ENCODE data around the gene GTF2A1L.
A peak's percentile ranks its signal among the peaks of the same experiment; 100 is the strongest.
"Not testable (repeated sequence)": the region's sequence is repeated elsewhere in the genome, so short reads cannot be mapped to it uniquely, and the experiment has no call there.

Gene GTF2A1L

GRCh38 chr2:48619526-48619925 is 1.9 kb downstream of the GTF2A1L start:
- H3K36me3 ChIP-seq (replicated peaks; ENCODE audit: low read depth, low read length) = no peaks in the 10 kb centered on the region
- H3K4me3 ChIP-seq (ENCODE audit: low read length) = no peak overlapping the region
- H2AFZ ChIP-seq (ENCODE audit: low read depth, low read length) = no peak overlapping the region
- H3K4me2 ChIP-seq (ENCODE audit: low read length) = no peak overlapping the region
- TF ChIP-seq EZH2phosphoT487 (IDR thresholded peaks at IDR 0.05; ENCODE audit: low read depth) (no peak), CTCF (IDR thresholded peaks at IDR 0.05; ENCODE audit: low read depth, low read length) (no peak)
- no peaks in the 10 kb centered on the region for H3K4me1 ChIP-seq (ENCODE audit: low read length)
- H3K79me2 ChIP-seq (ENCODE audit: low read length) = no peaks in the 10 kb centered on the region
- no peak overlapping the region for H3K9ac ChIP-seq (ENCODE audit: low read length)
- H3K9me3 ChIP-seq (ENCODE audit: insufficient read depth, low read length) = no peaks in the 10 kb centered on the region
- no peaks in the 10 kb centered on the region for H3K27me3 ChIP-seq (ENCODE audit: low read depth, low read length)
- no peak overlapping the region for H3K27ac ChIP-seq (ENCODE audit: low read length)
- H4K20me1 ChIP-seq (ENCODE audit: insufficient read depth, low read length) = no peaks in the 10 kb centered on the region

- no peaks in the 10 kb centered on the region for H3K36me3 ChIP-seq (replicated peaks; ENCODE audit: low read depth, low read length)
- H3K9me3 ChIP-seq (ENCODE audit: insufficient read depth, low read length) = no peaks in the 10 kb centered on the region
- H3K4me3 ChIP-seq (ENCODE audit: low read length) = no peak overlapping the region
- no peak overlapping the region for H3K27ac ChIP-seq (ENCODE audit: low read length)
- H3K9ac ChIP-seq (ENCODE audit: low read length) = no peak overlapping the region
- H3K27me3 ChIP-seq (ENCODE audit: low read depth, low read length) = no peaks in the 10 kb centered on the region
- no peaks in the 10 kb centered on the region for H4K20me1 ChIP-seq (ENCODE audit: insufficient read depth, low read length)
- no peaks in the 10 kb centered on the region for H3K4me1 ChIP-seq (ENCODE audit: low read length)
- no peak overlapping the region for H2AFZ ChIP-seq (ENCODE audit: low read depth, low read length)
- TF ChIP-seq CTCF (IDR thresholded peaks at IDR 0.05; ENCODE audit: low read depth, low read length) (no peak), EZH2phosphoT487 (IDR thresholded peaks at IDR 0.05; ENCODE audit: low read depth) (no peak)
- H3K79me2 ChIP-seq (ENCODE audit: low read length) = no peaks in the 10 kb centered on the region
- no peak overlapping the region for H3K4me2 ChIP-seq (ENCODE audit: low read length)
Measured at GRCh38 chr2:48620604-48621003, 2.9 kb downstream of the GTF2A1L start.

- H3K4me3 ChIP-seq (ENCODE audit: low read length) = peak overlapping the region; percentile 36; the same call in 1 of the 2 replicates
- not testable (repeated sequence) for H3K36me3 ChIP-seq (replicated peaks; ENCODE audit: low read depth, low read length); H3K27me3 ChIP-seq (ENCODE audit: low read depth, low read length); H3K4me1 ChIP-seq (ENCODE audit: low read length); H3K9ac ChIP-seq (ENCODE audit: low read length); H3K79me2 ChIP-seq (ENCODE audit: low read length); H3K27ac ChIP-seq (ENCODE audit: low read length); H3K9me3 ChIP-seq (ENCODE audit: insufficient read depth, low read length); H4K20me1 ChIP-seq (ENCODE audit: insufficient read depth, low read length)
- H2AFZ ChIP-seq (ENCODE audit: low read depth, low read length) = peak overlapping the region; percentile 81; the same call in 1 of the 2 replicates
- peak overlapping the region; percentile 38 for H3K4me2 ChIP-seq (ENCODE audit: low read length)
- peak; percentile 25; the same call in 1 of the 2 replicates for TF ChIP-seq CTCF (IDR thresholded peaks at IDR 0.05; ENCODE audit: low read depth, low read length)
Measured at GRCh38 chr2:48622691-48623090, 5.0 kb downstream of the GTF2A1L start.

- H3K27ac ChIP-seq (ENCODE audit: low read length) = no peak overlapping the region
- H3K79me2 ChIP-seq (ENCODE audit: low read length) = no peaks in the 10 kb centered on the region
- no peaks in the 10 kb centered on the region for H3K36me3 ChIP-seq (replicated peaks; ENCODE audit: low read depth, low read length)
- no peaks in the 10 kb centered on the region for H3K4me1 ChIP-seq (ENCODE audit: low read length)
- no peak overlapping the region for H2AFZ ChIP-seq (ENCODE audit: low read depth, low read length)
- H3K9me3 ChIP-seq (ENCODE audit: insufficient read depth, low read length) = no peaks in the 10 kb centered on the region
- H3K27me3 ChIP-seq (ENCODE audit: low read depth, low read length) = no peaks in the 10 kb centered on the region
- TF ChIP-seq EZH2phosphoT487 (IDR thresholded peaks at IDR 0.05; ENCODE audit: low read depth) = no peak
- no peak for TF ChIP-seq CTCF (IDR thresholded peaks at IDR 0.05; ENCODE audit: low read depth, low read length)
- H3K9ac ChIP-seq (ENCODE audit: low read length) = no peak overlapping the region
- H3K4me2 ChIP-seq (ENCODE audit: low read length) = no peak overlapping the region
- H3K4me3 ChIP-seq (ENCODE audit: low read length) = no peak overlapping the region
- H4K20me1 ChIP-seq (ENCODE audit: insufficient read depth, low read length) = no peaks in the 10 kb centered on the region
Measured at GRCh38 chr2:48624696-48625095, 7.0 kb downstream of the GTF2A1L start.

Measured in OCI-LY3 (cell line).